ENCODE data around the gene AFDN.

The AFDN gene

DNA sequence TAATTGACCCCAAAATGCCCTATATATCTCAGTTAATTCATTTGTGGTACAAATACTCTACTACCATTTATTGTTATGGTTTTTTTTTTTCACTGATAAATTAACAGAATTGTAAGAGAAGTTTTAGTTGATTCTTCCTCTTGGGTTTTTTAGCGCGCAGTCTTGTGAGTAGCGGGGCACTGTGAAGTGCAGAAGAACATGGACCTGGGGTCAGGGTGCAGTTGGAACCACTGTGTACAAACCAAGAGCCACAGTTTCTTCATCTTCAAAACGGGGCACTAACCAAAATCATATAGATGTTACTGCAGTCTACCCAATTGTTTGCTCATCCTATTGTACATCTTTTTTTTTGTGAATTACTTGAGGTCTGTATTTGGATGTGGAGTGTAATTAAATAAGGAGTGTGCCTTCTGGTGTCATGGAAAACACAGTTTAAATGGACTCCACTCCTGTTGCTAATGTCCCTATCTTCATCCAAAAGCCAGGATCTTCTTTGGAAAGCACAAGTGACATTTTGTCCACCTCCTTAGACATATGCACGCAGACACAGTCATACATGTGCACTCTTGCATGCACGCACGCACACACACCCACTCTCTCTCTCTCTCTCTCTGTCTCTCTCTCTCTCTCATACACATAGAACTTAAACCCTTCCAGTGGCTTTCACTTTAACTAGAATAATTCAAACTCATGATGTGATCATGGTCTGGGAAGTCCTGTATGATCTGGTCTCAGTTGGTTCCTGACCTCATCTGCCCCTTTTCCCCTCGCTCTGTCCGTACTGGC, 51.5 kb downstream of the AFDN start:
- no peak for FAIRE-seq

DNA sequence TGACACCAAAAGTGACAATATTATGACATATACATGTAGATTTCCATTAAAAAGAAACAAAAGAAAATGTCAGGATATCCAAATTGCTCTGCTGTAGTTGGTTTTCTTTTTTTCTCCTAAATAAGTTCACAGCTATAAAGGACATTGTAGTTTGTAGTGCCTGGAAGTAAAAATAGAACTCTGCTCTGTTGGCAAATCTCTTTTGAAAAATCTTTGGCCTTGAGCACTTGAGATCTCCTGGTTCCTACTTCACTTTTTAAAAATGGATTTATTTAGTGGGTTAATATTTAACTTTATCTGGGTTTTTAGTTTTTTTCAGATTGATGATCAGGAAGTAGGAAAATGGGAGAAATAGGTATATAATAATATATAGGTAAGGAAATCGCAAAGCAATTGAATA, 52.9 kb downstream of the AFDN start:
- FAIRE-seq: no peak

DNA sequence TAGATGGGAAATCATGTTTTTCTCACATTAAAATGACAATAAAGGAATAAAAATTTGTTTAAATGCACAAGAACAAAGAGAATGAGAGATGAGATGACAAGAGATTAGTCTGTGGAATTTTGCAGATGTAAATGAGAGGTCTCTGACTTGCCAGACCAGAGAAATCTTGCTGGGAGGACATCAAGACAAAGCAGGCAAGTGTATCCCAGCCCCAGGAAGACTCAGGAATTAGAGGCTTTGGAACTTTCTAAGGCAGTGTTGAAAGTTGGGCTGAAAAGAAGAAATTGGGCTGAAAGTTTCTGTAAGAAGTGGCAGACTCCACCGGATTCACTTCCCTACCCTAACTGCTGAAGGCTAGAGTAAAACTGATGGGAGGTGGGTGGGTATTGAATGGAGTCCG, 54.6 kb downstream of the AFDN start:
- FAIRE-seq: no peak

GRCh38 chr6:167882244-167882643, 55.5 kb downstream of the AFDN start:
- no peak for FAIRE-seq

- FAIRE-seq: no peak
Observed at GRCh38 chr6:167888098-167888497, 61.4 kb downstream of the AFDN start.

- FAIRE-seq: no peak
Observed at GRCh38 chr6:167892835-167893815, 66.4 kb downstream of the AFDN start.

DNA sequence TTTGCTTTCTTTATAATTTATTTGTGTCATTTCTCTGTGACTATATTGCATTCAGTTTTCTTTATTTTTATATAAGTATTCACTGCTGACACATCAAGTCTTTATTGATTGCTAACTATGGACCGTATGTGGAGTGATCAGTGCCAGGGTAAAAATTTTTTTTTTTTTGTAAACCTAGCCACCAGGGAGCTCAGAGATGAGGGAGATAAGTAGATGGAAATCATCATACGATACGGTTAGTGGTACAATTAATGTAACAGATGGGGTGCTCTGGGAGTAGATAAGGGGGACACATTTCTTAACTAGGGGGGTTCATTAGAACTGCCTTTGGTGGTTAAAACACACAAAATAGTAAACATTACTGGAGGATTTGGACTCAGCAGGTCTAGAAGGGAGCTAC, 68.3 kb downstream of the AFDN start:
- FAIRE-seq: no peak

DNA sequence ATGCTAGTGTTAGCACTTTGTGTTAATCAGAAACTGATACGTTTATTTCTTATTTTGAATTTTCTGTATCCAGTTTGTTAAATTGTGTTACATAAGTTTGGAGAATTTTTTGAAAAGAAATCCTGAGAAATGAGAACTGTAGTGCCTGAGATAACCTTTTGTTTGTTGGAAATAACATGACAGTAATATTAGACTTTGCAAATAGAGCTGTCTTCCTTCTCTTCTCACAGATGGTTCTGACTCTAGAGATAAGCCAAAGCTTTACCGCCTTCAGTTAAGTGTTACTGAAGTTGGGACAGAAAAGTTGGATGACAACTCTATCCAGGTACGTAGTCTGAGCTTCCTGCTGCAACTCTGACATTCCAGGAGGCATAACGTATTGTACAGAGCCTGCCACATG, 69.9 kb downstream of the AFDN start:
- FAIRE-seq: no peak

- peak; percentile 97 for FAIRE-seq
Observed at GRCh38 chr6:167898673-167899311, 72.1 kb downstream of the AFDN start.

GRCh38 chr6:167904791-167905190, 78.1 kb downstream of the AFDN start:
- FAIRE-seq: no peak

- FAIRE-seq: no peak
Observed at GRCh38 chr6:167906899-167907298, 80.2 kb downstream of the AFDN start.

- FAIRE-seq: peak; percentile 73
Observed at GRCh38 chr6:167907837-167908681, 81.3 kb downstream of the AFDN start.

GRCh38 chr6:167910007-167910406, 83.3 kb downstream of the AFDN start:
- no peak for FAIRE-seq

GRCh38 chr6:167910652-167911051, 83.9 kb downstream of the AFDN start:
- FAIRE-seq: no peak

GRCh38 chr6:167912494-167912893, 85.8 kb downstream of the AFDN start:
- no peak for FAIRE-seq

GRCh38 chr6:167913699-167914098, 87.0 kb downstream of the AFDN start:
- no peak for FAIRE-seq

- FAIRE-seq: no peak
Observed at GRCh38 chr6:167915139-167915538, 88.4 kb downstream of the AFDN start.

GRCh38 chr6:167917551-167918154, 90.9 kb downstream of the AFDN start:
- FAIRE-seq: no peak

GRCh38 chr6:167918548-167919278, 92.0 kb downstream of the AFDN start:
- no peak for FAIRE-seq

GRCh38 chr6:167919349-167919748, 92.6 kb downstream of the AFDN start:
- no peak for FAIRE-seq

DNA sequence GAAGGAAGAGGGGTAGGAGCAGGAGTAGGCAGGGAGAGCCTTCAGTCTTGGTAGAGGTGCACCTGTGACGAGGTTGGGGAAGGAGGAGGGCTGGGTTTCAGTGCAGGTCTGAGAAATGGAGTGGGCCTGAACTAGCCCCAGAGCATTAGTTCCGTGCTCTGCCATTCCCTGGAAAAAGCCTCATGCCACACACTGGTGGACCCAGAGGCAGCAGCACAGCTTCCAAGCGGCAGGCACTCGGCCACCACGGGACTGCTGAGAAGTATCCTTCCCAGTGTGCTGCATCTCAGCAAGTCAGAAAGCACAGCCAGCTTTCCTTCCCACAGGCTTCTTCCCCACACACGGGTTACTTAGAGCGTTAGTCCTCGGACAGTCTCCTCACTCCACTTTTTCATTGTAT, 93.5 kb downstream of the AFDN start:
- no peak for FAIRE-seq

All from A204.1 (cell line).